Muscle of back (tissue), 11 donors: ENCODE measurements around the gene BCKDHB. TPM values are rescaled to one million over a fixed set of nuclear protein-coding genes. Genes with fewer than 3 reads are reported as not detected.

Experiments
- DNase-seq, 3 donors: peaks; one replicate each; pipeline versions ENCODE4 v3.0.0 to v3.0.0-alpha.2; 2013
- polyA plus RNA-seq, 10 donors: library from polyadenylated mRNA; unstranded; fragments of 120-200 nt; gene quantifications; one replicate each; pipeline ENCODE4 v1.2.1, GENCODE V29; 2013; ENCODE audit not compliant: insufficient read length in 10 of 10

The BCKDHB gene
- polyA plus RNA-seq, 10 donors = 10.6 to 24.1 (median 20.4) TPM

DNA sequence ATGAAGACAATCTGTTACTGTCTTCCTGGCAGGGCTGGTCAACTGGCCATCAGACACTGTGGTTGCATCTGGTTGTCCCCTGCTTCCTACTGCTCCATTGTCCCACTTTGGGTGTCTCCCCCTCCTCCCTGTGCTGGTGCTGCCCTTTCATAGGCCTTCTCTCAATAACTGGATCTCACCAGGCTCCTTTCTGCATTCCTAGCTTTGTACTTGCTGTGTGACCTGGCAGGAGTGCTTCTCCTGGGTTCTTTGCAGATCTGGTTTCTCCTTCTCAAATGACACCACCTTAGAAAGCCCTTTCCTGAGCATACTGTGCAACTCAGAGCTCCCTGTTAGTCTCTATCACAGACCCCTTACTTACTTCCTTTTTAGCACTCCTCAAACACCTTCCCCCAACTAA, 223.0 kb downstream of the BCKDHB start:
- DNase-seq = no peak

DNA sequence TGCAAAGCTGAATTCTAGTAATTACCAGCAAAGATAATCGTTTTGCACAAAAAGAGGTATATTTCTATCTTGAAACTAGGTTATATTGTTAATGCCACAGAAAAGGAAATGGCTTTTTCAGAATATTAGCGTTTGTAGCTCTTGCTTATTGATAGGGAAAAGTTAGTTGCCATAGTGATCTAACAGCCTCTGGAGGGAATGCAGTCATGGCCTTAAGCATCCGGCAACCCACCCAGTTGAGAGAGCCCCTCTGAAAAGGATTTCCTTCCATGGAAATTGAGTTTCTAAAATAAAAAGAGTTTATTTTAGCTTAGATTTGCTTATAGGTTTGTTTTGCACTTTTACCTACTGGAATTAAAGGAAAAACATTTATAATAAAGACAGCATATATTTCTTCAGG, 224.5 kb downstream of the BCKDHB start:
- DNase-seq = no peak

DNA sequence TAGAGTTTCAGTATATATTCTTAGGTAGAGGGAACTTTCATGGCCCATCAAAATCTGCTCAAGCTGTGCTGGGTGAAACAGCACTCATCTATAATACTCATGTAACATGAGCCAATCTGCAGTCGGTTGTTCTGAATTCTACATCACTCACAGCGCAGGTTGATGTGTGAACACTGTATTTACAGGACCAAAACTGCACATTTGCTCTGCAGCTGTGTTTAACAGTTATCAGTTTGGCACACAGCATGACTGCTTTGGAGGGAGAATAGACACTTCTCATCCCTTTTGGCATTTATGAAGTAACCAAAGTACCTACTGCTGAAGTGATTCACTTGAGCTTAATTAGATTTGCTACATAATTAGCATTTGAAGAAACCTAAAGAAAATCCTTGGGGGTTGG, 225.1 kb downstream of the BCKDHB start:
- DNase-seq = no peak

DNA sequence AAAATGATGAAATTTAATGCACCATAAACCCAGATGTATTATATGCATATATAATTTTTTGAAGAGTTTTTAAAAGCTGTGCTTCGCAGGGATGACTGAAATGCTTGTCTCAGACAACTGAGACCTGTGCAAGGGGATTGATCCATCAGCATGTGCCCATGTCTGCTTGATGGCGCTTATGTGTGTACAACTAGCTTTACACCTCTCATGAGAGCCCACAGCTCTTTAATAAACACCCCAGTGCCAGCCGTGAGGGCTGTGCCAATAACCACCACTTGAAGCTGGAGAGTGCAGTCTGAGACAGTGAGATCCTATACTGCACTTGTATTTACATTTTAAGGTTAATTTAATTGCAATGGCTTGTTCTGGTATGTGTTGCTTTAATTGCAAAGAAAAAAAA, 225.5 kb downstream of the BCKDHB start:
- DNase-seq = no peak

DNA sequence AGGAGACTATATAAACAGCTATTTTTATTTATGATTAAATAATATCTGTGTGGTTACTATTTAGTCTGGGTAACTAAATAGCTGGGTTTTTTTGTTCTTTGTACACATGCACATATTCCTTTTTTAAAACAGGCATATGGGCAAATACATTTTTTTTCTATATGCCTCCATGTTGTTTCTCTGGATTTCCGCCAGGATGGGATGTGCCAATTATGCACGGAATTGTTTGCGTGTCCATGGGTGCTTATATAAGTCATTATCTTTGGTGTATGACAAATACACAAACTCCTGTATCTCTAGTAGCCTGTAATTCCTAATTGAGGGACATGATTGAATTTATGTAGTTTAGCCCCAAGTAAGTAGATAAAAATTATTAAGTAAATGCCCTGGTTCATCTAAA, 226.9 kb downstream of the BCKDHB start:
- no peak for DNase-seq

DNA sequence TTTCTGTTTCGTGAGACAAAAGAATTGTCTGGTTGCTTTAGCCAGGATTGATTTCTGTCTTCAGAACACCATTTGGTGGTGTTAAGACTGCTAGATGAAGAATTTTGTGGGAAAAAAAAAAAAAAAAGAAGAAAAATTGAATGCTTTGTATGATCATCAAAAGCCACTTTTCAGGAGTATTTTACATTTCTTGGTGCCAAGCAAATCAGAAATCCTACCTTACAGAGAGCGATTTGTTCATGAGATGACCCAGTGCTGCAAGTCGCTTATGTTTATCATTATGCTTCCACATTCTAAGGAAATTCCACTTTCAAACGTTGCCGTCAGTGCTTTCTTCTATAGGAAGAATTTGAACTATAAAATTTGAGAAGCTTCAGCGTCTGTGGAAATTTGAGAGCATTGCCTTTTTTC, 228.7 kb downstream of the BCKDHB start:
- DNase-seq = peak in 1 of 3 donors; percentile 75

DNA sequence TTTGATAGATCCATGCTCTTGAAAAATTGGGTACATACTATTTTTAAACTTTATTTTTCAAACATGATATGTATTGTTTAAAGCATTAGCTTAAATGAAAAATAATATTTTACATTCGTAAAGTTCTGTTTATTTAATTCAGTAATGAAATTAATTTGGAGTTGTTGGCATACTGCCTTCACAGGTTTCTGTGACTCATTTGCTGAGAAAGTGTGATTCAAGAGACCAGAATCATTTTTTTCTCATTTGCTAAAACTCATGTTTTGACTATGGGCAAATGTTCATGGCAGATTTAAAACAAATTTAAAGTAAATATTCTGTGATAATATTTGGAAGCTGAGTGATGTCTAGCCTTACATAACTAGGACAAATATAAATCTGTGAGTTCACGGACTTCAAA, 230.4 kb downstream of the BCKDHB start:
- no peak for DNase-seq

DNA sequence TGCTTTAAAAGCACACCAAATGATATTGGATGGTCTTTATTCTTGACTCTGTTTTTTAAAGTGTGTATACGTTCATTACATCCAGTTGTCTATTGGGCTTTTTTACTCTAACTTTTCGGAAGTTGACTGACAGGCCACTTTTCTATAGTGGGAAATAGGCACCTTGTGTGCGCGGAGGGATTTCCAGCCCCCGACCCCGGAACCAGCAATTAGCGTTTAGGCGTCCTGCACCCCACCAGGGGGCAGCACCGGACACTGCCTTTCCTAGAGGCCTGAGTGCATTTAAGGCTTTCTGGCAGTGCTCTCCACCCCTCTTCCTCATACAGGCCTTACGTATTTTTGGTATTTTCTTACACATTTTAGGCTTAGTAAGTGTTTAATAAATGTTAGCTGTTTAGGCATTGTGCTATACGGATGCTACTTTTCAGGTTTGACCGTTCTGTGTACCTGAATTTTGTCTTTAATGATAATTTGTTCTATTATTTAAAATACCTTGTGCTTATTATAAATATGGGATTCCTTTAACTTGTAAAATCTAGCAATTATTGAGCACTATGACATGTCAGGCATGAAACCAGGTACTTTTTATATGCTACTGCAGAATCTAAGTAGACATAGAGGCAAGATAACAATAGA, 231.8 kb downstream of the BCKDHB start:
- peak in 1 of 3 donors; percentile 75 for DNase-seq

DNA sequence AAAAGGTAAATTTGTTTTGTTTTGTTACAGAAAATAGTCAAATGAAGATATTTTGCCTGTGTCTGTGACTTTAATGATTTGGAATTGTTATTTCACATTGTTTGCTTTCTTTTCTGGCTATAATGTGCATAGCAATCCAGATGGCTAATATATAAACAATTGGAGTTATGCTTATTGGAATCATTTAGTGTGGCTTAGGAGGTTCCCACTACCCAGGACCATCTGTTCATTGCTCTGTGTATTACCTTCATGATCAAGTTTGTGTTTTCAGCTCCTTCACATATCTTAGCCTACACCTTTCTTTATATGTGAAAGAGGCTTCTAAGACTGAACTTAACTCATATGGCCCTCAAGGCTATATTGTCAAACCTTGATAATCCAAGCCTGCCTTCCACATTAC, 232.9 kb downstream of the BCKDHB start:
- no peak for DNase-seq

DNA sequence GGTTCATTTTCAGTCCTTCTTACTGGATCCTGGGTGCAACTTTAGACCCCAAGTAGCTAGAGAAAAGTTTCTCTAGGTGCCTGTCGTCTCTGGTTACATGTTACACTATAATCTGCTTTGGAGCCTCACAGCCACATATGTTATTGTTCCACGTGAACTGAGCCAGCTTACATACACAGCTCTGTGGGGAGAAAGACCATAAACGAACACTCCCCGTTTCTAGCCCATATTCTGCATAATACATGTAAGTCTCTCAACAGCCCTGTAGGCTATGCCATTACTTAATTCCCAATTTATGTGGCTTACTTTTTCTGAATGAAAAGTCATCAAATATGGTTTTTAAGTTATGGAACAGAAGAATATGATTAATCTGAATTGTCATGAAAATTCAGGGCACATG, 233.8 kb downstream of the BCKDHB start:
- peak in 1 of 3 donors; percentile 43 for DNase-seq

DNA sequence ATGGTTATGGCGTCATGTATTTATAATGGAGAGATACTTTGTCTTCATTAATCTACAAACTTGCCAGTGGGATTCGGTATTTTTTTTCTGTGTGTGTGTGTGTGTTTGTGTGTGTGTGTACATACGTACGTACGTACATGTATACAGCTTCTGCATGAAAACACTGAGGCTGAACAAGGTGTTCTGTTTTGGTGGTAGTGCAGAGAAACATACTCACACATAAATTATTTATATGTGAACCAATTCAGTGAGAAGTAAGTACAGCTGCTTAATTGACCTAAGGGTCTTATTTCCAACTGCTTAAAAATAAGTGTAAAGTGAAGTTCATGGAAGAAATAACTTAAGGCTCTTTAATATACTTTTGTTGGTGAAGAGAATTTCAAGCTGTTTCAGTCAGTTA, 234.2 kb downstream of the BCKDHB start:
- DNase-seq = no peak

DNA sequence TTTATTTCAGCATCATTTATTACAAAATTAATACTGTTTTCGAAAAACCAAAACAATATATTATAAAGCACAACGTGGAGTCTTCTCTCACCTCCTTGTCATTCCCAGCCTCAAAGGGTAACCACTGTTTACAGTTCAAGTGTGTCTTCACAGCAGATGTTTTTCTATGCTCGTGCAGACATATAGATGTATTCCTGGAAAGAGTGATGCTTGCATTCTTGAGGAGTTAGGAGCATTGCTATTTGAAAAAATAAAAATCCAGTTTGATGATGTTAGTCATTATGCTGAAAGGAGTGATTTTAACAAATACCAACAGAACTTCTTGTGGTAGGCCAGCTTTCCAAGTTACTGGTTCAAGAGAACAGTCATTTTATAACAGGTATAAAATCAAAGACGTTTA, 234.9 kb downstream of the BCKDHB start:
- DNase-seq = peak in 1 of 3 donors; percentile 84

DNA sequence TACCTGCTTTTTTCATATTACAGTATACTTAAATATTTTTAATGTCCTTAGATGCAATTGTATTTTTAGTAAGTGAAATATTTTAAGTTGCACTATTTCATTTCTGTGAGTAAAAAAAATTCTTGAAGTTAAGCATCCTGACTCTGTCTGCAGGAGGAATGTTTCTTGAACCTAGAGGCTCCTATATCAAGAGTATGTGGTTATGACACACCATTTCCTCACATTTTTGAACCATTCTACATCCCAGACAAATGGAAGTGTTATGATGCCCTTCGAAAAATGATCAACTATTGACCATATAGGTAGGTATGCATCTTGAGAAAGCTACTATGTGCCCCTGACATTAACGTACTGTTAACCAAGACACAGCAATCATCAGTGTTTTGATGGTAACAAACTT, 237.0 kb downstream of the BCKDHB start:
- DNase-seq = no peak

DNA sequence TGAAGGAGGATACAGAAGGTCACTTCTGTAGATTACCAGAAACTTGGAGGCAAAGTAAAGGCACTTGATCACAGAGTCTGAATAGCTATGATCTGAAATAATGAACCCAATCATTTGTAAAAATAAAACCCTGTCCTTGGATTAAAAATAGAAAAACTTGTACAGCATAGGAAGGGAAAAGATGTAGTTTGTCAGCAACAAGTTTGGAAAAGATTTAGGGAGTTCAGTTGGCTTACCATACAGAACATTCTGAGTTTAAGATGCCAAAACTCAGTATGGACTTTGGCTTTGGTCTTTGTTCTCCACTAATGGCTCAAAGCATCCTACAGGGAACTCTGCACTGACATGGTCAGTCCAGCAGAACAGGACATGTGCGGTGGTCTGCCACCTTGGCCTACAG, 240.6 kb downstream of the BCKDHB start:
- DNase-seq = peak in 1 of 3 donors; percentile 74

DNA sequence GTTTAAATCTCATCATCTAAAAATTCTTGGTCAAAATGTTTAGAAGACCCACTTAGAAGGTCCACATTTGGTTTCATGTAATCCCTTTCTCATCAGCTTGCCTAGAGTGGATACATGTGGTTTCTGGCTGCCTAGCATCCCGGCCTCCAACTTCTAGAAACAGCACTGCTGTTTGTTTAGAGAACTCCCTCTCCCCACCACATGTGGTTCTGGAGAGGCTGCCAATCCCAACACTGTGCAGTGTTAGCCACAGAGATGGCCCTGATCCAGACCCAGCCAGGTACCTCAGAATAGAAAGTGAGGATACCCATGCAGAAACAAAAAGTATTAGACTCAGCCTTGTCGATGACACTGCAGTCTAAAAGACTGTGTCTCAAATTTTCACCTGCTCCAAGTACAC, 241.8 kb downstream of the BCKDHB start:
- no peak for DNase-seq

DNA sequence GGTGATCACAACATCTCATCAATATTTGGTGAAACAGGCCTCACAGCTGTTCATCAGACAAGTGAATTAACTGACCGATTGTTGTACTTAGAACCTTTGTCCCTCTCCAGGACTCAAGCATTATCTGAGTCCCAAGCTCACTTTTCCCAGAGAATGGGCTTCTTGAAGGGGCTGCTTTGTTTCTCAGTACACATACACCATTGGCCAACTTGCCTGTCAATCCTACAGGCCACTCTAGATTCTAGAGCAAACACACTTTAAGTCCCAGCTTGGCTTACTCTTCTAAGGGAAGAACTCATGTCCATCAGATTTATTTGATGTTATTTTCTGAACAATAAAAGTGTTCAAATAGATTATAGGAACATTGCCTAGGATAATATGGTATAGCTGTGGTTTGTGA, 249.5 kb downstream of the BCKDHB start:
- no peak for DNase-seq

DNA sequence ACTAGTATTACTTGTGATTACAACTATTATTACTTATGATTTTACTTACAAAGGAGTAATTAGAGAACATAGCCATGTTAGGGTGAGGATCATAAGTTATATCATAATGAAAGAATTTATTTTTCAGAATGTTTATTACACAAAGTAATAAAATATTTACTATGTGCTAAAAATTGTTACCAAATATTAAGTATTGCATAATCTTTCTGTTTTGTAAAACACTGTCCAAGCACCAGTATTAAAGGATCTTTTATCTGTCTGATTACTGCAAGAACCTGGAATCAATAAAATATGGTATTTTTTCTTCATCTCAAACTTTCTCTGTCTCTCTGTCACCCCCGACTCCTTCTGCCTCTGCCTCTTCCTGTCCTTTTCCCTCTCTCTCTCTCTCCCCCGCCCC, 250.1 kb downstream of the BCKDHB start:
- DNase-seq = no peak

DNA sequence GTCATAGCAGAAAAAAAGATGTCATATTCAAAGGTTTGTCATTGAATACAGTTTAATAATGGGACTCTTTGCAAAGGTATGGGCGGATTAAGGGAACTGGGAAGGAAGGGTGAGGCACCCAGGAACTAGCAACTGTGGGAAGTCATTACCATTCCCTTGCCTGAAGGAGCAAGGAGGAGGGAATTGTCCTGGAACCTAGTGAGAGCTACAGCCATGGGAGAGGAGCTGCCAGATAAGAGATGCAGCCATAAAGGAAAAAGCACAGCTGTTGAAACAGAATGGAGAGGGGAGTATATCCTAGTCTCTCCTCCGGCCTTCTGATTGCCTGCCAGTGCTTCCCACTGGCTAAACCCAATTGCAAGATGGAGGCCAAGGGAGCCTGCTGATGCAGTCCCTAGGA, 250.6 kb downstream of the BCKDHB start:
- no peak for DNase-seq

DNA sequence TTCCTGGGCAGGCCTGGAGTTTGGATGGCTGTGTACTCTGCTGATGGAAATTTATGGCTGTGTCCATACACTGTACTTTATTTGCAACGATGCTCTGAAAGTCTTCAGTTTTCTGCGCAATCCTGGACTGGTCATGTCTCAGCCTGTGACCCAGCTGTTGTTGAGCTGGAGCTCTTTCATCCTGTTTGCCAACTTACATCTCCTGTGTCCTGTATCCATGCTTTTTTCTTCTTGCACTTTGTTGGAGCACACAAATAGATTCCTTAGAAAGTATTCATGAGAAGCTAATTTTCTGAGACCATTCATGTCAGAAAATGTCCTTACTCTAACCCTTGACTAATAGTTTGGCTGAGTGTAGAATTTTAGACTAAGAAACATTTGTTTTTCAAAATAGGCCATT, 251.2 kb downstream of the BCKDHB start:
- DNase-seq = peak in 2 of 3 donors; percentile 58 to 61

DNA sequence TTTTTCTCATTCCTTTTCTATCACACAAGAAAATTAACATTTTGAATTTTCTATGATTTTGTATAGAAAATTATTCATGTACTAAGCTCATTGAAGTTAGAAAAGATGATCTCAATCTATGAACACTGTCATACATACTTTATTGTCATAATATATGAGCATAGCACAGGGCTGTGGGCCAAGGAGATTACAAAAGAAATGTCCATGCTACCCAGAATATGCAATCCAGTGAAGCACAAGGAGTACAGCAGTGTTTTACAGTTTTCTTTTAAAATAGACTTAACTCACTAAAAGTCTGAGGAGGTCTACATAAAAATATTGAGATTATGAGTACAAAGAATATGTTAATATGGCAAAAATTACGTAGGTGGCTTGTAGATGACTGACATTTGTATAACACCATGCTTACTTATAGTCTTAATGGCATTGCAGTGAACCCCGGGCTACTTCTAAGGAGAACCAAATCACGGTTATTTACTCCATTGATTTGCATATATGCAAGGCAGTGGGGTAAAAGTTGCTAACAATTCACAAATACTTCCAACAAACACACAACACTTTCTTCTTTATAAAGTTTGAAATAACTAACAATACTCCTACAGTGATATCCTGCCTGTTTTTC, 257.1 kb downstream of the BCKDHB start:
- DNase-seq = peak in 1 of 3 donors; percentile 61

DNA sequence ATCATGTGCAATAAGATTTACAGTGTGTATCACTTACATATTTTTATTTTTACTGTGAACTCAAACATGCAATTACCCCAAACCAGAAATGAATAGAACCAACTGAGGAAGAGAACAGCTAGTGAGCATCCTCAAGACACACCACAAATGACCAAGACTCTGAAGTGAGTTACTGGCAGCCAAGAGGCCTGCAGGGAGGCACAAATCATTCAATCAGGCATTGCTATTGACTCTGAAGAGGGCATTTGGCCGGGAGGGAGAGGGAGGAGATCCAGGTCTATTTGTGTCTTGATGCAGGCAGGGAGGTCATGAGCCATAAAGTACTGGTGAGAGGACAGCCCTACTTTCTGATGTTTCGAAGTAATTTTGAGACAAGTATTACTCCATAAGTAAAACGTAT, 257.7 kb downstream of the BCKDHB start:
- DNase-seq = peak in 1 of 3 donors; percentile 39

DNA sequence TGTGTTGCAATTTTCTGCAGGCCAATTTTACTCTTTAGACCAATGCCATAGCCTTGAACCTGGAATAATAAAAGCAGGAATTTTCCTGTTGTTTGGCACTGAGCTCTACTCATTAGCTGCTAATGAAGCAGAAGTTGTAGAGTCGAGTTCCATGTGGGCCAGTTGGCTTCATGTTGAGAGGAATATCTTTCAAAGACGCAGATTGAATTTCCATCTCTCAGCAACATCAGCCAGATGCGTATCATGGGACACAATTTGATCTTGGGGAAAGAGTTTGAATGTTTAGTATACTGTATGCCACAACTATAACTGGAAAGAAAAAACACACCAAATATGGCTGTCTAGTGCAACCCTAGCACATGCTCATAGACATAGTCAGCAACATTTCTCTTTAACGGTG, 259.6 kb downstream of the BCKDHB start:
- DNase-seq = peak in 2 of 3 donors; percentile 32 to 73

DNA sequence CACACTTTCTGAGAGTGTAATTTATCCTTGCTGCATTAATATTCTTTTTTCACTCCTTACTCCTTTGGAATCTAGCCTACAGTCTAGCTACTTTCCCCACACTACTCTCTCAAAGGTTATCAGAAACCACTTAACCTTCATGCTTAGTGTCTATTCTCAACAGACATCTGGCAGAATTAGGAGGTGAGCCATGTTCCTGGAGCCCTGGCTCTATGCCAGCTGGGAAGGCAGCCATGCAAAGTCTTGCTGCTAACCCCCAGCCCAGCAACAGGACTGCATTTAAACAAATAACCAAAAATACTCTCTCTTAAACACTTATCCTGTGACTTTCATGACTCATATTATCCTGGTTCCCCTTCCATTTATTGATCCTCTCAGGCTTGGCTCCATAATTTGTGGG, 260.2 kb downstream of the BCKDHB start:
- peak in 2 of 3 donors; percentile 69 to 77 for DNase-seq

DNA sequence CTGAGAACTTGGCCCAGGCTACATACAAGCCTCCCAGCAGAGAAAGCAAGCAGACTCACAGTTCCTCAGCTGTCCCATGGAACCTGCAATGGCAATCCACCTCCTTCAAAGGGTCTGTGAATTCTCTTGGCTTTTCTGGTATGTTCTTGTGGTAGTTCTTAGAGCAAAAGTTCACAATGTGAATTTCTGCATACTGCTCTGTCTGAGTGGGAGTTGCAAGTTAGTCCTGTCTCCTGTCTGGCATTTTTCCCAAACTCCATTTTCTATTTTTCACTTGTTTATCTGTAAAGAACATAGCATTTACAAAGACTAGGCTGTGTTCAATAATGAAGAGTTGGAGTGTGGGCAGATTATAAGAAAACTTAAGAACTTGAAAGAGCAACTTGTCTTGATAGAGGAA, 269.9 kb downstream of the BCKDHB start:
- no peak for DNase-seq
